IPS-11a (cell line): ENCODE data around the gene DNAAF5.

ENCODE experiments used
- H3K4me3 ChIP-seq: one replicate; pipeline ENCODE4 v1.5.1; 2013; ENCODE audit warnings: low read depth, low read length, control low read depth

DNAAF5 gene

GRCh38 chr7:726084-726853, at the start of gene DNAAF5:
Gene DNAAF5 (plus strand): TSS chr7:726699. CDS start chr7:726721, 22 bp downstream.
- H3K4me3 ChIP-seq, result peak within 1 kb of the TSS; percentile 53

DNA sequence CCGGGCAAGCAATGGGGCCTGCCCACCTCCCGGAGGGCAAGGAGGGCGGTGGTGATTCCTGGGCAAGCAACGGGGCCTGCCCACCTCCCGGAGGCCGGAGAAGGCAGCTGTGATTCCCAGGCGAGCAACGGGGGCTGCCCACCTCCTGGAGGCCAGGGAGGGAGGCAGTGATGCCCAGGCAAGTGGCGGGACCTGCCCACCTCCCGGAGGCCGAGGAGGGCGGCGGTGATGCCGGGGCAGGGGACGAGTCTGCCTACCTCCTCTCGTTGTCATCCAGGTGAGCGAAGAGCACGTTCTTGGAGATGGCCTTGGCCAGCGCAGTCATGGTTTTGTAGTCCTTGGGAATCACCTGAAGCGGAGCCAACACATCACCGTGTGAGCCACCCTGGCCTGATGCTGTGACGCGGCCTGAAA, 49.5 kb upstream of the DNAAF5 start:
- no peak overlapping the region for H3K4me3 ChIP-seq

- H3K4me3 ChIP-seq, result no peak overlapping the region
Observed at GRCh38 chr7:680411-681127, 45.9 kb upstream of the DNAAF5 start.

DNA sequence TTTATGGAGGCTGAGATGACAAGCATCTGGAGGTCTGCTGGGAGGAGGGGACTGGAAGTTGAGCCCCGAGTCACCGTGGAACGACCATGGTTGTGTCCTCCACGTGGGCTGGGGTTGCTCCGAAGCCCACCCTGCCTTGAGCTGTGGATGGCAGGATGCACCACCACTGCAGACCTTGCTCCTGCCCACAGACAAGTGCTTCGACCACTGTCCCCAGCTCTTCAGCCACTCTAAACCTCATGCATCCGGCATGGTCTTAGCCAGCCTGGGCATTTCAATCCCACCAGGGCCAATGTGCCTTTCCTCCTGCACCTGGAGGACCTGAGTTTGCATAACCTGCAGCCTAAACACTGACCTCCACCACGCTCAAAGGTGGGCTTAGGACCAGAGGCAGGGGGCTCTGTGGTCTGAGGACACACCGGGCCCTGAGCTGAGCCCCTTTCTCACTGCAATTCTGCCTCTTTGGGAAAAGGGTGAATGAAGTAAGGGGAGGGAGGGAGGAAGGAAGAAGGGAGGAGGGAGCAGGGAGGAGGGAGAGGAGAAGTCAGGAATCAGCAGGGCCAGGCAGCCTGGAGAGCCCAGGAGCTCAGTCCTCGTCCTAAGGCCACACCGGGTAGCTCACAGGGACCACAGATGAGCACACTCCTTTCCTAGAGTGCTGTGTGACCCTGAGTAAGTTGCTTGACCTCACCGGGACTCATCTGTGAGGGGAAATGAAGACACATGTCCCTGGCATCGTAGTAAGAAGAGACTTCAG, 44.8 kb upstream of the DNAAF5 start:
- H3K4me3 ChIP-seq, result no peak overlapping the region

- H3K4me3 ChIP-seq, result no peak overlapping the region
Observed at GRCh38 chr7:682810-683209, 43.7 kb upstream of the DNAAF5 start.

- no peak overlapping the region for H3K4me3 ChIP-seq
Observed at GRCh38 chr7:683526-684205, 42.8 kb upstream of the DNAAF5 start.

DNA sequence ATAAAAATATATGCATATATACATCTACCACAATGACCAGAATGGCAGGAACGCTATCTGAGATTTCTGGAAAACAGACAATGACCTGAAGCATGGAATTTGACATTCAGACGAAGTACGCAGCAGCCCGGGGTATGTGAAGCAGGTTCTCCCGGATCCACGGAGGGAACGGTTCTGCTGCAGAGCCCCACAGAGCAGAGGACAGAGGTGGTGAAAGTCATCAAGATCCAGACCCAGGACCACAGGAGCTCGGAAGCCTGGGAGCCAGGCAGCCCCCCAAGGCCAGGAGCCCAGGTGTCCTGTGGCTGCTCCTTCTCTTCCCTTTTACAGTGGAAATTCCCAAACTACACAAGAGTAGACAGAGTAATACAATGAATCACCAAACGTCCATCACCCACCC, 42.1 kb upstream of the DNAAF5 start:
- H3K4me3 ChIP-seq, result no peak overlapping the region

DNA sequence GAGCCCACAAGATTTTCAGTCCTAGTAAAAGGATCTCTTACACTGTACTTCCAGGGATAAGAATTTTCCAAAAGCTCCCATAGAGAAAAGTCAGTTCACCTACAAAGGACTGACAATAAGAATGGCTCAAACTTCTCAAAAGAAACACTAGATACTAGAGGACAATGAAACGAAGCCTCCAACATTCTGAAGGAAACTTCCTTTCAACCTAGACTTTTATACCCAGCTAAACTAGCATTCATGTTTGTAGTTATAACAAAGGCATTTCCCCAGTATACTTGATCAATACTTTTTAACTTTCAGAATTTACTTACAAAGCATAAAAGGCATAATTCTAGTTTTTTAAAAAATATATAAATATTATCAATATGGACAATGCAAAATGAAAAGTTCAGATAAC, 41.0 kb upstream of the DNAAF5 start:
- no peak overlapping the region for H3K4me3 ChIP-seq

DNA sequence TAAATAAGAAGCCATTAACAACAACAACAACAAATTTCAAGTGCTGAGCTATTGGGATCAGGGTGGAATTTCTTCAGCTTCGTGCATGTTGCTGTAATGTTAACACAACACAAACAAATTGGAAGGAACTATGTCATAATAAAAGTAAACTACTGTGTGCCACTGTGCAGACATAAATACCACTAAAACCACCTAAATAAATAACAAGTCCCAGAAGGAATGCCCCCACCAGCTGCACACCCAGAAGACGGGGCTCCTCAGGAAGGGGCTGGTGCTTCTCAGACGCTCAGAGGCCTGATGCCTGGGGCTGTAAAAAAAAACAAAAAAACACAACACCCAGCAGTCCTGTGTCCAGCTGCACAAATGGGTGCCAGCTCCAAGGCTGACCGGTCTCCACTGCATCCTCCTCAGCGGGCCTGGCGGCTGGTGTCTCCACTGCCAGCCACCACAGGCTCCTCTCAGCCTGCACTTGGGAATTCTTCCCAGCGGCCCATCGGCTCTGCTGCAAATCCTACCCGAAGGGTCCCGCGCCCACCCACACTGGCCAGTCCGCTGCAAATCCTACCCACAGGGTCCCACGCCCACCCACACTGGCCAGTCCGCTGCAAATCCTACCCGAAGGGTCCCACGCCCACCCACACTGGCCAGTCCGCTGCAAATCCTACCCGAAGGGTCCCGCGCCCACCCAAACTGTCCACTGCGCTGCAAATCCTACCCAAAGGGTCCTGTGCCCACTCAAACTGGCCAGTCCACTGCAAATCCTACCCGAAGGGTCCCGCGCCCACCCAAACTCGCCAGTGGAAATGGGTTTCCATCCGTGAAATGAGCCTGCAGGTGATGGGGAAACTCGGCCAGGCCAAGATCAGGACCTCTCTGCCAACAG, 35.8 kb upstream of the DNAAF5 start:
- no peak overlapping the region for H3K4me3 ChIP-seq

DNA sequence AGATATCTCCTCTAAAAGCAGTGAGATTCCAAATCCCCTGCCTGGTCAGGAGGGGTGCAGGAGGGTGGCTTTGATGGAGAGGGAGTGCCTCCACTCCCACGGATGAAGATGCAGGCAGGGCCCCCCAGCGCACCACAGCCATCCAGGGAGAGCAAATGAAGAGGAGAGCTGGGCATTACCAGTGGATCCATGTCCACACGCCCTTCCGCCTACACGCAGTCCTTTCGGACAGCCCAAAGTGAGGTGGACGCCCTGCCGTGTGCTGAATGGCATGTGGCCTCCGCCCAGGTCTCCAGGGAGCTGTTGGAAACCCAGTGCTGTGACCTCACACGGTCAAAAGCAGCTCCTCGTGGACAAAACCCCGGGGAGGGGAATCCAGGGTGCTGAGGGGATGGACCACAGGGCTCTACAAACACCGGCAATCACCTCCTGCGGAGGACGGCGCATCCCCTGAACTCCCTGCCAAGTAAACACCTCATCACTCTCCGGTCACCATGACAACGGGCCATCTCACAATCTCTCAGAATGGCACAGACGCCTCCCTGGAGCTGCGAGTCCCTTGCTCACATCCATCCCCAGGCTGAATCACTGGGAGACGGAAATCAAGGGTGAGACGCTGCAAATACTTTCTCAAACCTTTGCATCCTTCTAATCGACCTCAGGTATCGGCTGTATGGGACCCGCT, 35.0 kb upstream of the DNAAF5 start:
- H3K4me3 ChIP-seq, result no peak overlapping the region

DNA sequence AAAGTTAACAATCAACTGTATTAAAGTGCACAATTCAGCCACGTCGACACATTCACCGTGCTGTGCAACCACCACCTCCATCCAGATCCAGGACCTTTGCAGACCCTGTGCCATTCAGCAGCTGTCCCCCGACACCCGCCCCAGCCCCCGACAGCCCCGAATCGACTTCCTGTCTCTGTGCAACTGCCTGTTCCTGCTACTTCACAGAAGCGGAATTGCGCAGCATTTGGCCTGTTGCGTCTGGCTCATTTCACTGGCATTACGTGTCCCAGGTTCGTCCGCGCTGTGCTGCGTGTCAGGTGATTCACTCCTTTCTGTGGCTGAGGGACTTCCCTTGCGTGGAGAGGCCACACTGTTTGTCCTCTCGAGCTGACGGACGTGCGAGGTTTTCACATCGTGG, 33.2 kb upstream of the DNAAF5 start:
- no peak overlapping the region for H3K4me3 ChIP-seq

DNA sequence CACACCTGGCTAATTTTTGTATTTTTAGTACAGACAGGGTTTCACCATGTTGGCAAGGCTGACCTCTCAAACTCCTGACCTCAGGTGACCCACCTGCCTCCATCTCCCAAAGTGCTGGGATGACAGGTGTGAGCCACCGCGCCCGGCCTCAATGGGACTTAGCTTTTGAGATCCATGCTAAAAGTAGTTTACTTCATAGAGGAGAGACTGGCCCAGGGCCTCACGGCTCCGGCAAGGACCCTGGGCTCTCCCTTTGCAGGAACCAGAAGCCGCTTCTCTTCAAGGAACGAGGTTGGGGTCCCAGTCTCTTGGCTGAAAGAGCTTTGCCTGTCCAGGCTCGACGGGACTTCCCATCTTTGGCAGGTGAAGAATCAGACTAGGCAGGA, 30.1 kb upstream of the DNAAF5 start:
- no peak overlapping the region for H3K4me3 ChIP-seq

GRCh38 chr7:696812-697551, 29.5 kb upstream of the DNAAF5 start:
- H3K4me3 ChIP-seq, result no peak overlapping the region

DNA sequence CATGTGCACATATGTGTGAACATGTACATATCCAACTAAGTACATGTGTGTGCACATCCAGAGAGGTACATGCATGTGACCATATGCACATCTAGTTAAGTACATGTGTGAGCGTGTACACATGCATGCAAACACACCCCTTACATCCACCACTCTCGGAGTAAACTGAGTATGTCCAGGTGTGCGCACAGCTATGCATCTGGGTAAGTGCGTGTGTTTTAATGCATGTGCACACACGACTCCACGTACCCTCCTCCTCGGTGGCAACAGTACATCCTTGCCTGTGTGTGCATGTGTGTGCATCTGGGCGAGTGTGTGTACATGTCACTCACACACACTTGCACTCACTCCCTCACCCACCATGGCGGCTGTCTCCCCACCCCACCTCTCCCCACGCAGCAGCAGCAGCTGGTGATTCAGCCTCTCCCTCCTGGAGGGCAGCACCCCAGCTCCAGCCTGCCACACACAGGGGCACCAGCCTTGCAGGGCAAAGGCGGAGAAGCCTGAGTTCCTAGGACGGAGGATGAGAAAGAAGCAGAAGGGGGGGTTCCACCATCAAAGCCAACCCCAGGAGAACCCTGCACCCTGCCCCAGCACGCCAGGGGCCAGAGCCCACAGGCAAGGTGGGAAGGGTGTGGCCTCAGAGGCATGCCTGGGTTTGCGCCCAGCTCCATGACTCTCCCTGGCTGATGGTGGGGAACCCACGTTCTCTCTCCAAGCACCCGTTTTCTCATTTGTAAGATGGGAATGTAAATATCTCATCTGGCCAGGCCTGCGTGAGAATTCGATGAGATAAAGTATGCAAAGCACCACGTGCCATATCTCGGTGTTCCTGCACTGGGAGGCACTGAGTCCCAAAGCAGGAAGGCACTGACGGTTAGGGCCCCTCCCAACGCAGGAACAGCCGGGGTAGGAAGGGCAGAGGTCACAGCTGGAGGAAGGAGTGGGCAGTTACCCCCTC, 27.7 kb upstream of the DNAAF5 start:
- no peak overlapping the region for H3K4me3 ChIP-seq

GRCh38 chr7:699476-700170, 26.9 kb upstream of the DNAAF5 start:
- H3K4me3 ChIP-seq, result no peak overlapping the region

DNA sequence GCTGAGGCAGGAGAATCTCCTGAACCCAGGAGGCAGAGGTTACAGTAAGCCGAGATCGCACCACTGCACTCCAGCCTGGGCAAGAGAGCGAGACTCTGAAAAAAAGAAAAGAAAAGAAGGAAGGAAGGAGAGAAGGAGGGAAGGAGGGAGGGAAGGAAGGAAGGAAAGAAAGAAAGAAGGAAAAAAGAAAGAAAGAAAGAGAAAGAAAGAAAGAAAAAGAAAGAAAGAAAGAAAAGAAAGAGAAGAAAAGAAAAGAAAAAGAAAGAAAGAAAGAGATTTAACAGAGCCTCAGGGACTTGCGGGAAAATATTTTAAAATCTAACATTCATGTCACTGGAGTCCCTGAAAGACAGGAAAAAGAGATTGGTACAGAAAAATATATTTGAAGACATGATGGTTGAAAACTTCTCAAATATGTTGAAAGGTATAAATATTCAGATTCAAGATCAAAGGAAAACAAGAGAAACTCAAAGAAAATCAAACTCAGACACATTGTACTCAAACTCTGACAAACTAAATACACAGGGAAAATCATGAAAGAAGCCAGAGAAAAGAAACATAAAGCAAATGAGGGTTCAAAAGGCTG, 25.3 kb upstream of the DNAAF5 start:
- H3K4me3 ChIP-seq, result no peak overlapping the region

- no peak overlapping the region for H3K4me3 ChIP-seq
Observed at GRCh38 chr7:703049-703448, 23.4 kb upstream of the DNAAF5 start.
